Loucy (cell line): Measurements from ENCODE around the gene GRB10.
"Not testable (repeated sequence)": the region's sequence is repeated elsewhere in the genome, so short reads cannot be mapped to it uniquely, and the experiment has no call there.

Source experiments
- EZH2phosphoT487 ChIP-seq: fragments of 200-600 bp; IDR thresholded peaks from 2 replicates; pipeline ENCODE4 v1.6.1; 2018; ENCODE audit warnings: antibody characterized with exemption, mild to moderate bottlenecking, moderate library complexity, borderline replicate concordance
- TF ChIP-seq, protein P1 (sequence below): fragments of 200-600 bp; sonication (generic); conservative IDR thresholded peaks from 2 replicates; pipeline ENCODE4 v1.5.1; 2014; ENCODE audit warnings: mild to moderate bottlenecking, antibody characterized with exemption, low read length

- TF ChIP-seq, protein P1, sequence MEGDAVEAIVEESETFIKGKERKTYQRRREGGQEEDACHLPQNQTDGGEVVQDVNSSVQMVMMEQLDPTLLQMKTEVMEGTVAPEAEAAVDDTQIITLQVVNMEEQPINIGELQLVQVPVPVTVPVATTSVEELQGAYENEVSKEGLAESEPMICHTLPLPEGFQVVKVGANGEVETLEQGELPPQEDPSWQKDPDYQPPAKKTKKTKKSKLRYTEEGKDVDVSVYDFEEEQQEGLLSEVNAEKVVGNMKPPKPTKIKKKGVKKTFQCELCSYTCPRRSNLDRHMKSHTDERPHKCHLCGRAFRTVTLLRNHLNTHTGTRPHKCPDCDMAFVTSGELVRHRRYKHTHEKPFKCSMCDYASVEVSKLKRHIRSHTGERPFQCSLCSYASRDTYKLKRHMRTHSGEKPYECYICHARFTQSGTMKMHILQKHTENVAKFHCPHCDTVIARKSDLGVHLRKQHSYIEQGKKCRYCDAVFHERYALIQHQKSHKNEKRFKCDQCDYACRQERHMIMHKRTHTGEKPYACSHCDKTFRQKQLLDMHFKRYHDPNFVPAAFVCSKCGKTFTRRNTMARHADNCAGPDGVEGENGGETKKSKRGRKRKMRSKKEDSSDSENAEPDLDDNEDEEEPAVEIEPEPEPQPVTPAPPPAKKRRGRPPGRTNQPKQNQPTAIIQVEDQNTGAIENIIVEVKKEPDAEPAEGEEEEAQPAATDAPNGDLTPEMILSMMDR, result not testable (repeated sequence)
- TF ChIP-seq EZH2phosphoT487, result not testable (repeated sequence)
These were observed 9.6 kb downstream of the GRB10 start for GRCh38 chr7:50773071-50773470.
